NCI-H1417 (cell line): ENCODE measurements around the gene EPHB3.

Source experiments
- DNase-seq, 3 experiments: peaks; one replicate each; lab custom pipeline; 2025; lab: John Stamatoyannopoulos, UW

The EPHB3 gene

DNA sequence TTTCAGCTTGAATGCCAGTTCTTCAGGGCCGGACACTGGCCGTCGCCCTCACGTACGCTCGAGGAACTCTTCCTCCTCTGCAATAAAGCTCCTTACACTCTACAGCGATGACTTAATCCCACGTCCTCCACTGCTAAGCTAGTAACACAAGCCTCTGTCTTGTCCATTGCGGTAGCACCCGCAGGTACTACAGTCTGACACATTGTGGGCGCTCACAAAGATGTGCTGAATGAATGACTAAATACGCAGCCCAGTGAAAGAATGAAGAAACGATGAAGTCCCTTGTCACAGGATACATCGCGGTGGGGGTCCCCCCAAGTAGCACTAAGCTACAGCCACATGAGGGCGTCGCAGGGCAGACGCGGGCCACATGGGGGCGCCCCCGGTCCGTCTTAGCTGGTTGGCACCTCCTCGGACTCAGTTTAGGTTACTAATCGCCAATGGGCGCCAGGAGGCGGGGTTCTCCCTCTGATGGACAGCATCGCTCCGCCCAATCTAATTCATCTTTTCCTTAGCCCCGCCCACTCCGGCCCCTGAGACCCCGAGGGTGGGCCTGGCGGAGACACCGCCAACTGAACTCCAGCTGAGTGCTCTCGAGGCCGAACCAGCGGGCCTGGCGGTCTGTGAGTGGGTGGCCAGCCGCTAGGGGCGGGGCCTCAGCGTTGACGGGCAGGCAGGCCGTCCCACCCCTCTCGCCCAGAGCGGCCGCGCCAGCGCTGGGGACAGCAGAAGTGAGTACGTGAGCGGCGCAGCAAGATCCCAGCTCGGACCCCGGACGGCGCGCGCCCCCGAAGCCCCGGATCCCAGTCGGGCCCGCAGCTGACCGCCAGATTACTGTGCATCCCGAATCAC is at the start of gene EPHB3:
Gene EPHB3 (plus strand): TSS at position 725 of the 852 bp plus-strand sequence. CDS start 451 bp downstream, outside the sequence.
- DNase-seq = peak; percentile 99 to 100 (median 100)

DNA sequence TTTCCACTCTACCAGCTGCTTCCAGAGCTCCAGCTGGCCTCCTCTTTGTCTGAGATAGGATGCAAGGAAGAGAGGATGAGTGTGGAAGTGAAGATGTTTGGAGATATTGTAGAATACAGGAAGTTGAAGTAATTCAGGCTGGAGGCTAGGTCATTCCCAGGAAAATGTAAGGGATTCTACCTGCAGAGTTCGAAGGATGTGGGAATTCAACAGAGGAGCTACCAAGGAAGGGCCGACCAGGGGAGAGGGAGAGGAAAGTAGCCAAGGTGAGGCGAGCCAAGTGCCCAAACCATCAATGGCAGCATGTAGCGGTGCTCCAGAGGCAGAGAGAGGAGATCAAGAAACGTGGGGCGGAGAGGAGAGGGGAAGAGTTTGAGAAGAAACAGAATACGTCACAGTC is 49.0 kb upstream of the EPHB3 start:
- no peak for DNase-seq

DNA sequence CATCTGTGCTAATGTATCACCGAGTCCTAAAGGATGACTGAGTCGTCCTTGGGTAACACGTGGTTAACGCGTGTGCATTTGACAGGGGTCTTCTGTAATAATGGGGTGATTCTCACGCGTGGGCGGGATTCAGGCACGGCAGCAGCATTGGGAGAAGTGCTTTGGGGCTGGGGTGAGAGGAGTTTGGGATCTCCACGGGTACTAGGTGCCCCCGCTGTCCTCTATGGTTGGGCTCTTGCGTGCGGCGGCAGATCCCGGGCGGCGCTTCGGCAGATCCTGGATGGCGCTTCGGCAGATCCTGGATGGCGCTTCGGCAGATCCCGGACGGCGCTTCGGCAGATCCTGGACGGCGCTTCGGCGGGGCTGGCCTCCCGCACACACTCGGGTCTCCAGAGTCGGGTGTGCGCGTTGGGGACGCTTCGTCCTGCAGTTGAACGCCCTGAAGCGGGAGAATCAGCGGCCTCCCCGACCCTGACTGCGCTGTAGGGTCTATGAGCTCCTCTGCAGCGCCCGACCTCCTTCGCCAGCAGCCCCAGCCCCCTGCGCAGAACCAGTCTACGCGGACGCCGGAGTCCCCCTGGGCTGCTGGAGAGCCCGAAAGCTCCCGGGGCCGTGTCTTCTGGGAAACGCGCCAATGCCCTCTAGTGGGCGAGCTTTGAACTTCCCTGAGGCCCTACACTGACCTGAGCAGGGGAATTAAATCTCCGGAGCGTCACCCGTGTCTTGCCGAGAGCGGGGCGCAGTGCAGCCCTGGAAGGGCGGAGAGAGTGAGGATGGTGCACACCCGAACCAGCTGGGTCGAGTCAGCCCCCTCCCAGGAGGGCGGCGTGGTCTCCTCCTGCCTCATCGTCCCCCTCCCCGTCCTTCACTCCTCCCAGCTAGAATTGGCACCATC is 48.1 kb upstream of the EPHB3 start:
- peak; percentile 88 to 94 (median 91) for DNase-seq

DNA sequence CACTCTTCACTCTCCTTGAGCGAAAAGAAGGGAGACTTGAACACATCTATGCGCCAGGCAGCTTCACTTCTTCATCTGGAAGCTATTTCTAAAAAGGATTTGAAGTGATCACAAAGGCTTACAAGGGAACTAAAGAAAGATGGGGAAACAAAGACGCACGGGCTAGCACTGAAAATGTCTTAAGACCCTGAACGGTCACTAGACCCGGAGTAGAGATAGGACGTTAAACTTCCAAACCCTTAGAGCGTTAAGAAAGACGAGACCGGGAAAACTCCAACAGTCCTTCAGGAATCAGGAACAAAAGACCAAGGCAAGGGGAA is 47.5 kb upstream of the EPHB3 start:
- DNase-seq = no peak

DNA sequence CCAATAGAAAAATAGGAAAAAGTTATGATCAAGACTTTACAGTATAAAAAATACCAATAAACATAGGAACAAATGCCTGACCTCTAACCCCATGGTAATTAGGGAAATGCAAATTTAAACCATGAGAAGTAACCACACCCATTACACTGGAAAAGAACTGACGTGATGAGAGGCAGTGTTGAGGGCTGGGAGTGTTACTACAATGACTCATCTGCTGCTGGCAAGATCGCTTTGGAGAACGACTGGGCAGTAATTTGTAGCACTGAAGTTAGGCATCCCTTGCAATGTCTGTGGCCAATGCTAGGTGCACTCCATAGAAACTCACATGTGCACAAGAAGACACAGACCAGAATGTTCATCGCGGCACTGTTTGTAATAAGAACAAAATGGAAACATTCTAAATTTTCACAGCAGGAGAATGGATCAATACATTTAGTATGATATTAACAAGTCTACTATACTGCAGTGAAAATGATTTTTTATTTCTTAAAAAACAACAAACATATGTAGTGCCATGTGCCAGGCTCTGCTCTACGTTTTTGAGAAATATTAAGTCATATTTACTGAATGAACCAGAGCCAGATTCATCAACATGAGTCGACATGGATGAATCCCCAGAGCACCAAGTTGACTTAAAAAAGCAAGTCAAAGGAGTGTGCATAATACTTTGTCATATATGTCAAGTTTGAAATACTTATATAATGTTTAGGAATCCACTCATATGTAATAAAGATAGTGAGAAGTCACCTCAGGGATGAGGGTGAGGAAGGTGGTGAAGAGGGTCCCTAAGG is 37.6 kb upstream of the EPHB3 start:
- DNase-seq = peak in 2 of 3 experiments; percentile 13 to 36

DNA sequence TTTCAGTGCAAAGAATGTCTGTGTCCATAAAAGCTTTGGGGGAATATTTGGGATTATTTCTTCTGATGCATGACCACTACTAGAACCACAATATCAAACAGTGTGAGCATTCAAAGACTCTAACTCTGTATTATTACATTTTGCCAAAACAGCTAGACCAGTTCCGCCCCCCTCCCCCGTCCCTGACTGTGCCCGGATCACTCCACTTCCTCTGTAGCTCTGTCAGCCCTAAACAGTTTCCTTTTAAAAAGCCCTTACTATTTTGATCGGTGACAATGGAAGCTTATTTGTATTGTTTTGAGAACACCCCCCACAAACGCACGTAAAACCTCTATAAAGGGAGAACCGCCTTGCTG is 36.6 kb upstream of the EPHB3 start:
- peak in 1 of 3 experiments; percentile 87 for DNase-seq

DNA sequence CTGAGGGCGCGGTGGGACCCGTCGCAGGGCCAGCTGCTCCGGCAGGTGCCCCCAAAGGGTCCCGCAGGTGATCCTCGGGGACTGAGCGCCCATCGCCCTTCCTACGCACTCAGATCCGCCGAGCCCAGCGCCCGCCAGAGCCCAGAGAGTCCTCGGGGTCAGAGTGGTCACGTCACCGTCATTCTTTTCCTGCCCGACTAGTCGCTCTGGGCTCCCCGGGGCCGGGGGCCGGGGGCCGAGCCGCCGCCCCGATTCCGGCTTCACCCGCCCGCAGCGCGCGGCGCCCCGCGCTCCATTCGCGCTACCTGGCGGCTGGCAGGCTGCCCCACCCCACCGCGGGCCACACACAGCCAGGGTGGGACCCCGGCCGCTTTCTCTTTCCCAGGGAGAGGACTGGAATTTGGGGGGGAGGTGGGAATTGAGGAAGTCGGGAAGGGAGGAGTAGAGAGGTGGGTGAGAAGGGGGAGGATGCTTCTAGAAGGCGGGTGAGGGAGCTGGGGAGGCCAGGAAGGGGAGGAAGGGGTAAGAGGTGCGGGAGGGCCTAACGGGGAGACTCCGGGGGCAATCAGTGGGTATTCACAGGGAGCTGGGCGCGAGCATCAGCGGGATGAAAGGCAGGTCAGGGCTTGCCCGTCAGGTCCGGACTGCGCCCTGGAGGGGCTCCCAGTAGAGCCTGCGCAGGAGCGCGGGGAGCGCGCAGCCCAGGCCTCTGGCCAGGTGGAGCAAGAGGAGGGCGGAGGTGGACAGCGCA is 36.1 kb upstream of the EPHB3 start:
- peak in 2 of 3 experiments; percentile 95 to 96 for DNase-seq

DNA sequence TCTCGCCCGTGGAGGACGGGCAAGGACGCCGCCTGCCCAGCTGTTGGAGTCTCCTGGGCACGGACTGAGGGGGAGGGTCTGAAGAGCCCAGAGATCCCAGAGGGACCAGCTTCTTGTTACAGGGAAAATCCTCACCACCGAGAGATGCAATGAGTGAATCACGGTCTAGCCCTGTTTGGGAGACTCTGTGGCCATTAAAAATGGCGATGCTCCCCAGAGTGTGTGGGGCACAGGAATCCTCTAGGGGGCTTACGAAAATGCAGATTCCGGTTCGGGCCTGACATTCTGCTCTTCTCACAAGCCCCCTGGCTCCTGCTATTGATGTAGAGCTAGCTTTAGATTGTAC is 35.5 kb upstream of the EPHB3 start:
- no peak for DNase-seq

DNA sequence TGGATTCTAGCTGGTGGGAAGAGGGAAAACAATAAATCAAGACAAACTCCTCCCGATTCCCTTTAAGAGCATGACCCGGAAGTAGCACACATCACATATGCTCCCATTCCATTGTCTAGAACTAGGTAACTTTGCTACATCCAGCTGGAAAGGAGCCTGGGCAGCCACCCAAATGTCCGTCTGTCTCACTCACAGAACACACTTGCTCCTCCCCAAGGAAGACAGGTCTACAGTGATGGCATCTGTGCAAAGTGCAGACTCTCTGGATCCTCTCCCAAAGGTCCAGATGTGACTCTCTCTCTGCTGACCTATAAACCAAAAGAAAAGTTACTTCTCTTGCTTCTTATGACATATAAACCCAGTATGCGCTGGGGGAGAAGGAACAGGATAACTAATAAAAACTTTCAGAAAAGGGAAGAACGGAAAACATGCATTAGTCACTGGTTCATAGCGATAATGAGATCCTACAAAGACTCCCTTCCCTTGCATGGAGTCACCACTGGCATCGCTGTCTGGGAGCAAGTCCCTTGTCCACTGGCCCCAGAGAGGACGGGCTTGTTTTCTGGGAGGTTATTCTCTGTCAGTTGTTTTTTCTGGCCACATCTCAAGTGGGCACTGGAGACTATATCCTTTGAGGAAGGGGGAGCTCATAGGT is 29.8 kb upstream of the EPHB3 start:
- no peak for DNase-seq

DNA sequence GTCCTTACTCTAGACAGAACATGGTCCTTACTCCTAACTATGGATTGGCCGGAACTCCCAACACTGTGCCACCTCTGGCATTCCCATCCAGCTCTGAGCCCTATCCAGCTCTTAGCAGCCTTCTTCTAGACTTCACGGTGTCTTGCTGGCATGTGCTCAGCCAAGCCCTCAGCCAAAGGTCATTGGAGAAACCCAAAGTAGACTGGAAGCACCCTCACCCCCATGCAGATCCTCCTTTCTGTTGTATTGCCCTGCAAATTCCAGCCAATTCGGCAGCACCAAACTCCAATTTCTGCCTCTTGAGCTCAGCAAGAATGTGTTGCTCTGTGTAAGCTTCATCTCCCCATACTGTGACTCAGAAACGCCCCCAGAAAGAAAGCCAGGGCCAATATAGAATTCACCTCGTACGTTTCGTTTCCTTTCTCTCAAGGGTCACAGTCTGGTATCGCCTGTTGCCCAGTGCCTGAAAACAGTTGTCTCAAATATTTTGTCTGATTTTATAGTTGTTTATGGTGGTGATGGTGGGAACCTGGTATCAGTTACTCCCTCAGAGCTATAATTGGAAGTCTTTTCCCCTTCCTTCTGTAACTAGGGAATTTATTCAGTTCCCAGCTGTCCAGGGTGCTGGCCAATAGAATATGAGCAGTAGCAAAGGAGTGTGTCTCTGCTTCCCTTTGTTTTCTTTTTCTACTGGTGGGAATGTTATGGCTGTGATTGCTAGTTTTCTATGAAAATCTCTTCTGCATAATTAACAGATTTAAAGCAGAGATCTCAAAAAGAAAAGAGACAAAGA is 28.4 kb upstream of the EPHB3 start:
- DNase-seq = no peak

DNA sequence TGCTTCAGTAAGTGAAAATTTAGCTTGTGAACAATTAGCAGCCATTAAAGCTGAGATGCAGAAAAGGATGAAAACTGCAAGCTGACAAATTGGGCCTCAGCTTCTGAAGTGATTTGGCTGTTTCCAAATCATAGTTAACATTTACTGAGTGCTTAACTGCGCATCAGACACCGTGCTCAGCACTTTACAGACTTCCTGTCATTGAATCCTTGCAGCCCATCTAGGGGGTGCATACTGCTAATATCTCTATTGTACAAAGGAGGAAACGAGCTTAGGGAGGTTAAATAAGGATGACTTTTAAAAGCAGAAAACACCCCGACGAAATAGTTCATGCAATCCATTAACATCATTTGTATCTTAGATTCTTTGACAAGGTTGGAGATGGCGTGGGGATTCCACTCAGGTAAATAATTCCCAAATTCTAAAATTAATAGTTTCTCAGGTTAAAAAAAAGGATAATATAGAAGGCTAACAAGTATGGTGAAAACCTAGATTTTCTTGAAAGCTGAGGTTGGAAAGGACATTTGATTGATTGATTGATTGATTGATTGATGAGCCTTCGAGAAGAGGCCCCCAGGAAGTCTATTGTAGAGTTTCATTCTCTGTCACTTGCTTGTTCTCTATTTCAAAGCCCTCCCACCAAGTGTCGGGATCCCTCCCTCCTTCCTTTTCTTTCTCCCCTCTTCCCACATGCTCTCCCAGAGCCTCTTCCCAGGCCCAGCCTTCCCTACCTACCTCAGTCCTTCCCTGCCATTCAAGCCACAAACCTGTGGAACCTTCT is 23.5 kb upstream of the EPHB3 start:
- peak in 1 of 3 experiments; percentile 19 for DNase-seq

DNA sequence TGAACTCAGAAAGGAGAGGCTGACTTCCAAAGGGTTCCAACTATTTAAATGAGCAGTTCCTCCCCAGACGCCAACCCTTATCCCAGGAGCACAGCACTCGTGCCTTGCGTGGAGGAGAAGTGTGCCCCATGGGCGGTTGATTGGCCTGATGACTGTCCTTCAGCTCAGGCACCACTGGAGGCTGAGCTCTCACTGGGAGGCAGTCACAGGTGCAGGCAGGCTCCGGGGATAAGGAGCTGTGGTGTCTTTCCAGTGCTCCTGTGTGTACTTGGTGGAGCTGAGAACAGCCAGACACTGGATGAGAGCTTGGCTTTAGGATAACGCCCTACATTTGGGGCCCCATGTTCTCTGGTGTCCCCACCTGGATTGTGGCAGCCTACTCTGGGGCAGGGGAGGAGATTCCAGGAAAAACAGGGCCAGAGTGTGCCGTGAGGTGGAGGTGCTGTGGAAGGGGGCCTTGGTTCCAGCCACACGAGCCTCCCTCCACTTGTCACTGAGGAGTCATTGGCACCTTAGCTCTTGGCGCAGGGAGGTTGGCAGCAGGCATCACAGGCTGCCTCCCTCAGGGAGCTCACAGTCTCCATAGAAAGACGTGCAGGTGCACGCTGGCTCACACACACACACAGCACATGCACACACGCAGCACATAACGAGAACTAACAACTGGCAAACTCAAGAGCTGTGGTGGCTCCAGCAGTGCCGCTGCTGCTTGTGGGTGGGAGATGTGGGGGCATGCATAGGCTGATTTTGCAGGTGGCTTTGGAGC is 22.7 kb upstream of the EPHB3 start:
- no peak for DNase-seq

DNA sequence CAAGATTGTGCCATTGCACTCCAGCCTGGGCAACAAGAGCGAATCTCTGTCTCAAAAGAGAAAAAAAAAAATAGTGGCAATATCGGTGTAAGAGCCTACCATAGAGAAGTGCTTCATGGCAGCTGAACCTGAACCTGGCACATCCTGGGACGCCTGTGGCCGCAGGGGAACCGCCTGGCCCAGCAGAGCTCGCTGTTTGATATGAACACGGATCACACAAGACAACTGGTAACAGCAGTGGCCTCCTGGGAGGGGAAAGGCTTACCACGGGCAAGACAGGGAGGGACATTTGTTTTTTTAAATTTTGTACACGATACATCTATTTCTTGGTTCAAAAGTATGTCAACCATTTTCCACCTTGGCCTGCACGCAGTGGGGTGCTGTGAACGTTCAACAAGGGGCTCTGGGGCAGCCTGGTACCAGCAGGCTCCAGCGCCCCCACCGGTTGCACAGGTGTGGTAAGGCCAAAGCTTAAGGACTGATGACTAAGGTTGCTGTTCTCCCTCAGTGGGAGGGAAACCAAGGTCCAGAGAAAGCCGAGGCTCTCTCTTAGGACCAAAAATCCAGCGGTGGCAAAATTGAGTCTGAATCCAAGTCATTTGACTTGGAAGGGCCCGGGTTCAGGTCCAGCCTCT is 21.7 kb upstream of the EPHB3 start:
- no peak for DNase-seq

DNA sequence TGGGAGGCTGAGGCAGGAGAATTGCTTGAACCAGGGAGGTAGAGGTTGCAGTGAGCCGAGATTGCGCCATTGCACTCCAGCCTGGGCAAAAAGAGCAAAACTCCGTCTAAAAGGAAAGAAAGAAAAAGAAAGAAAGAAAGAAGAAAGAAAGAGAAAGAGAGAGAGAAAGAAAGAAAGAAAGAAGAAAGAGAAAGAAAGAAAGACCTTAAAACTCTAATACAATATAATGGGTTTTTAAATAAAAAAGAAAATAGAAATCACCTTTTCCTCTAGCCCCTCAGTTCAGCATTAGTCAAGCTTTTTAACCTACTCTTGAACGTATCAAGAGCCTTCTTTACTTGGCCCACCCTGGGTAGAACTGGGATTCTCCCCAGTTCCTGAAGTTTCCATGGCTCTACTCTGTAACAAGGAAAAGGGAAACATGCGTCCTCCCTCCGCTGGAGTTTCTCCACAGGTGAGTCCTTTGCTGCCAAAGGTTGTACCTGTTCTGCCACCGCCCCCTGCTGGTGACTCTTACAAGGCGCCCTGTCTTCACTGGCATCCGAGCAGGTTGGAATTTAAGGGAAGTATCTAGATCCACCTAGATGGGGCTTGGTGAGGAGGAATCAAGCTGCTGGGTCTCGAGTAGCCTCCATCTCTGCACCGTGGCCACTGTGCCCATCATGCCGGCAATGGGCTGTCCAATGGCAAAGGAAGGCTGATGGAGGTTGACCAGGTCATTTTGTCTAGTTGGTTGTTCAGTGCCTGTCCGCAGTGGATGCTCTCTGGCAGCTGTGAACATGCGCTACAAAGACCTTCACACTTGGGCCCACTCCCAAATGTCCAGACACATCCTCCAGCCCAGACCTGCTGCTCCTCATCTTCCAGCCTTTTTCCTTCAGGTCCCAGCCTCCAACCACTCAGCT is 20.6 kb upstream of the EPHB3 start:
- DNase-seq = peak; percentile 82 to 94 (median 88)

DNA sequence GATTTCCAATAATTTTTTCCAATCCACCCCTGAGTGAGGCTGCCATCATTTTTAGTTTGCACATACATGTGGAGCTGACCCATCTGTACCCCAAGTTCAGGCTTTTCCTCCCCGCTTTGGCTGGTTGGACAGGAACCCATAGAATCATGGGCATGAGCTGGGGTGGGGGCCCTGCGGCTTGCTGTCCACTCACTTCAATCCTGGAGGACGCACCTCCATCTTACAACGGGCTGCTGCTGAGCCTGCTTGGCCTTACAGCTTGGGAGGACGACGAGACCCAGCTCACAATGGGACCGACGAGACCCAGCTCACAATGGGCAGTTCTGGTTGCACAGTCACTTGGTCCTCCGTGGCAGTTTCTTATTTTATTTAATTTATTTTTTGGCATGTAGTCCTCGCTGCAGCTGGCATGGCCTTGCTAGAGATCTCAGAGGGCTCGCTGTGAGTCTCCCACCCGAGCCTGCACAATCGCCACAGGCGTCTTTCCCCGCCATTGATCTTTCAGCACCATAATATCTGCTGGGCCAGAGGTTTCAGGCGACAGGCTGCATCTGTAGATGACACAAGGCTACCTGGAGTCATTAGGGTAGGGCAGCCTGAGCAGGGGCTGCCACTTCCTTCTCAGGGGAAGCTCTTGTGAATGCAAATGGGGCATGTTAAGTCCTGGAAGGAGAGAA is 19.6 kb upstream of the EPHB3 start:
- DNase-seq = no peak

DNA sequence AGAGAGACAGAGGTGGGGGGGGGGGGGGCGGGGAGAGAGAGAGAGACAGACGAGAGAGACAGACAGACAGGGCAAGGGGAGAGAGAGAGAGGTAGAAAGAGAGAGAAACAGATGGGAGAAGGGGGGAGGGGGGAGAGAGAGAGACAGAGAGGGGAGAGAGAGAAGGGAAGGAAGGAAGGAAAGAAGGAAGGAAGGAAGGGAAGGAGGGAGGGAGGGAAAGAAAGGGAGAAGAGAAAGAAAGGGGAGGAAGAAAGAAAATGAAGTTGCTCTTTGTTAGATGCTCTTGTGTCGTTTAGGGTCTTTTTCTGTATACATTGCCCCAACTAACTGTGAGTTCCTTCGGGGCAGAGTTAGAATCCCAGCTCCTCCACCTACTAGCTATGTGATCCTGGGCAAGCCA is 19.0 kb upstream of the EPHB3 start:
- no peak for DNase-seq

DNA sequence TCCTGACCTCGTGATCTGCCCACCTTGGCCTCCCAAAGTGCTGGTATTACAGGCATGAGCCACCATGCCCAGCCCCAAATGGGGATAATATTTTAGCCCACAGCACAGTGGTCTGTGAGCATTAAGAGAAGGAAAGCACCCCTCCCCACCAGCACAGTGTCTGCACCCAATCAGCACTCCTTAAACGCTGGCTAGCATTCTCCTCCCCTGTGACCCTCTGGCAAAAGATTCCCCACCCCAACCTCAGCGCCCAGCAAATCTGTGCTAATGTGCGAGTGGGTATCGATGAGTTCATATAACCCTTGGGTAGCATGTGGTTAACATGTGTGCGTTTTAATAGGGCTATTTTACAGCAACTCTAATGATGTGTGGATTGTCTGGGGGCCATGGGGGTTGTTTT is 18.3 kb upstream of the EPHB3 start:
- DNase-seq = no peak
